GM18498 (cell line): Measurements from ENCODE around the gene SMAD1.

ENCODE experiments used
- ATAC-seq: cut with Tn5 transposase; IDR thresholded peaks from one replicate; pipeline ENCODE4 v1.9.1; 2021; ENCODE audit warnings: mild to moderate bottlenecking, moderate library complexity; ENCODE audit not compliant: unreplicated experiment

The SMAD1 gene

GRCh38 chr4:145488310-145488709 lies 6.7 kb downstream of the SMAD1 start:
- ATAC-seq, result no peak

- no peak for ATAC-seq
These were observed 7.9 kb downstream of the SMAD1 start for GRCh38 chr4:145489556-145489955.

- no peak for ATAC-seq
These were observed 8.7 kb downstream of the SMAD1 start for GRCh38 chr4:145490361-145490760.

DNA sequence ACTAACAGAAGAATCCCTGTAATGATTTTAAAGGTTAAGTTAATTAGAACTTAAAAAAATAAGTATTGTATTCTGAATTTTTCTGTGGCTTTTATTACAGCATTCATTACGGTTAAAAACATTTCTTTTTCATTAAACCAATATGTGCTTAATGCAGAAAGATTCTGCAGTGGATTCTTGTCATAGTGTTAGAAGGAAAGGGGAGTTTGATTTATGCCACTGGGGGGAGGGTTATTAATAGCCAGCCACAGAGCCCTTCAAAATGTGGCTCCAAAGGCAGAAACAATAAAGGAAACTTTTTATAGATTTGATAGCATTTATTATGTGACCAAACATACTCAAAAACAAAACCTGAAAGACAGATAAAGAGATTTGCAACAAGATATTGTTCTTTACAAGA lies 9.1 kb downstream of the SMAD1 start:
- no peak for ATAC-seq

GRCh38 chr4:145492376-145492775 lies 10.7 kb downstream of the SMAD1 start:
- no peak for ATAC-seq

GRCh38 chr4:145493166-145493565 lies 11.5 kb downstream of the SMAD1 start:
- no peak for ATAC-seq

DNA sequence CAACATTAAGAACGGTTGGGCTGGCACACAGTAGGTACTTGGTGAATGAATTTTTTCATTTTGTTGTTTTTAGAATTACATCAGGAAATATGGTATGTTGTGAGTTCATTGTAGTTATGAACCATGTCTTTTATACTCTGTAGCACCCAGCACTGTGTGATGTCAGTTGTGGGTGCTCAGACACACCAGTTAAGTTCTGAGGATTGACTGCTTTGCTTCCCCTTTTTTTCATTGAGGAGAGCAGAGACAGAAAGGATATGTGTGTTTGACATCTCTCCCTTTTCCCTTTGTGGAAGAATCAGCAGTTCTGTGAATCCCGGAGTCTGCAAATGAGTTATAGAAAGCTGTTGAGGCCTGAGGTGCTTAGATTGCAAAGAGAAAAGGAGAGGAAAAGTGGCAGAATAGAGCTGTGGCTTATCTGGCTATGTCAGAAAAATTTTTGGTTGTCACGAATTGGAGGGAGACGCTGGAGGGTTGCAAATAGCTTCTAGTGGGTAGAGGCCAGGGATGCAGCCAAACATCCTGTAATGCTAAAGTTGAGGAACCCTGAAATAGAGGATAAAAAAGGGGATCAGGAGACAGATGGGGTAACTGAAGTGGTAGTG lies 13.1 kb downstream of the SMAD1 start:
- ATAC-seq, result no peak

DNA sequence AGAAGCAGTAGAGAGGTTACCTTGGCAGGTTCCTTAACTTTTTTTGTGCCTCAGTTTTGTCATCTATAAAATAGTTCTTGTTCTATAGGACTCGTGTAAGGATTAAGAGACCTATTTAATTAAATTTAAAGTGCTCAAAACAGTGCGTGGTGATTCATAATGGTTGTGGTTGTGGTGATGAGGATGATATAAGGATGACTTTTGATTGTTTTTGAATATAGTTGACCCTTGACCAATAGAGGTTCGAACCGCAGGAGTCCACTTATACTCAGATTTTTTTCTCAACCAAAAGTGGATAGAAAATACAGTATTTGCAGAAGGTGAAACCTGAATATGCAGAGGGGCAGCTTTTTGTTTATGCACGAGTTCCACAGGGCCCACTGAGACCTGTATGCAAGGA lies 14.6 kb downstream of the SMAD1 start:
- no peak for ATAC-seq

GRCh38 chr4:145497199-145498149 lies 15.8 kb downstream of the SMAD1 start:
- ATAC-seq, result no peak

DNA sequence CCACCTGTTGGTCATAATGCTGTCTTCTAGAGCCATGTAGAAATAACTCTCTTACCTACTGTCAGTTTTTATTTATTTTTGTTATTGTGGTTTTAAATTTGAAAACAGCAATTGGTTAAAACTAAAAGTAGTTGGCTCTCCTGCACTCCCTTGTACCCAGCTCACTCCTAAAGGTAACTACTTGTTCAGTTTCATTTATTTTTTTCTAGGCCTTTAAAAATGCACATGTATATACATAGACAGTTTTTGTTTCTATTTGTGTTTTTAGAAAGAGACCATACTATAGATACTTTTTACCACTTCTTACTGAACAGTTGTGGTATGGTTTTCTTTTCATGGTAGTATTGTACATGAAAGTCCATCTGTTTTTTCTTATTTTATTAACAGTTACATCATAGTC lies 16.8 kb downstream of the SMAD1 start:
- peak; percentile 82 for ATAC-seq

DNA sequence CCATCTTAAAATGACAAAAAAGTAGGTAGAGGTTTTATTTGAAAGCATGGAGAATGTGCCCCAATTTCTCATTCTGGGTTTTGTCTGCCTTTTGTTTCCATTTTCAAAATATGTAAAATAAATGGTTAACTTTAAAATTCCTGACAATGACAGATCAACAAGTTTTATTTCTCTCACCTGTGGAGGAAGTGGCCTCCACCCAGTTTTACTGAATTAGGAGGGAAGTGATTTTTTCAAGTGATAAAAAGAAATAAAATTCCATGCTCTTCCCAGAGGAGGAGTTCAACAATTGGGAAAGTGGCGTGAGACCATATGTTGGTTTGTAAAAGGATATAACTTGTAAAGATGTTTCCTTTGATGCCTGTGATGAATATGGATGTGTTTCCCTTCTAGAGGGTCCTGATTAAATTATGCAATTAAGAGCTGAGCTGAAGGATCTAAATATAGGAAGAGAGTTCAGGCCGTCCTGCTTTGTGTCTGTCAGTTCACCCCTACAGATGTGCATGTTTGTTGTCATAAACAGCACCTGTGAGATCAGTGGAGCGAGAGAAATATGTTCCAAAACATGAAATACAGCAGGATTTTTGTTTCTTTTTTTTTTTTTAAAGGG lies 19.5 kb downstream of the SMAD1 start:
- ATAC-seq, result peak; percentile 43

DNA sequence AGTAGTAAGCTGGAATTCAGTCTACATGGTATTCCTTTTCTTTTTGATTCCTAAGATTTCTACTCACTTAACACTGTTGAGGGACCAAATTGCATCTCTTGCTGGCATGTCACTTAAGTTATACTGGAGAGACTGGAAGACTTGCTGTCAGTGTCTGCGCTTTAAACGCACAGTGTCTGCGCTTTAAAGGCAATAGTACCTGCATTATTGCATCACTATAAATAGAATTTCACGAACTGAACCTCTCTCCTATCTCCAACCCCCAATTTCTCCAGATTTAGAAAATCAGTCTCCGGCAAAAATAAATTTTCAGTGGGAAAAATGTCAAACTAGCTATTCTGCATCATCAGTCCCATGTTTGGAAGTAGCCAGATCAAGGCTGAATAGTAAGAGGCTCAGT lies 21.2 kb downstream of the SMAD1 start:
- no peak for ATAC-seq

DNA sequence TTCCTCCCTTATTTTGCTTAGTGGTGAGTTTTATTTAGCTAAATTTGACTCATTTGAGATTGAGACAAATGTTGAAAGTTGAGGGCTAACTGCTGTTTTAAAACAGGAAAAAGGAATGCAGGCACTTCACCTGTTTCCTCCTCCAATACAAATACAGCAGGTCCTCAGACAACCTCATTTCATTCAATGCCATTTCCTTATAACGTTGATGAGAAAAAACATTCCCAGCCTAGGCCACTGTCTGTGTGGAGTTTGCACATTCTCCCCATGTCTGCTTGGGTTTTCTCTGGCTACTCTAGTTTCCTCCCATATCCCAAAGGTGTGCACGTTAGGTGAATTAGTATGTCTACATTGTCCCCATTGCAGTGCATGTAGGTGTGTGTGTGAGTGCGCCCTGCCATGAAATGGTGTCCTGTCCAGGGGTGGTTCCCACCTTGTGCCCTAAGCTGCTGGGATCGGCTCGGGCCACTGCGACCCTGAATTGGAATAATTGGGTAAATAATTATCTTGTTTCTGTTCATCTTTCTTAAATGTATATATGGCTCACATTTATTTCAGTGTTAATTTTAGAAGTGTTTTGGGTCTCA lies 21.9 kb downstream of the SMAD1 start:
- no peak for ATAC-seq

DNA sequence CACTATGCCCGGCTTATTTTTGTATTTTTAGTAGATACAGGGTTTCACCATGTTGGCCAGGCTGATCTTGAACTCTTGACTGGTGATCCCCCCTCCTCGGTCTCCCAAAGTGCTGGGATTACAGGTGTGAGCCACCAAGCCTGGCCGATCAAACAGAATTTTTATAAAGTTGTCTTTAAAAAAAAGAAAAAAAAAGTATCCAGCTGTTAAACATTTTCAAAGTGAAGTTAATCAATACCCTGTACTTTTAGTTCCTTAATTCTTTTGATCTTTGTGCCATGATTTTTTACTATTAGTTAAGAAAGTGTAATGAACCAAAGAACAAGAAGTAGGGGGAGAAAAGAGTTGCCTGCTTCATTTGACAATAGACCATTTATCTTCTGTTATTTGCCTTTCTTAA lies 24.3 kb downstream of the SMAD1 start:
- ATAC-seq, result no peak

- ATAC-seq, result no peak
These were observed 26.0 kb downstream of the SMAD1 start for GRCh38 chr4:145507636-145508035.

DNA sequence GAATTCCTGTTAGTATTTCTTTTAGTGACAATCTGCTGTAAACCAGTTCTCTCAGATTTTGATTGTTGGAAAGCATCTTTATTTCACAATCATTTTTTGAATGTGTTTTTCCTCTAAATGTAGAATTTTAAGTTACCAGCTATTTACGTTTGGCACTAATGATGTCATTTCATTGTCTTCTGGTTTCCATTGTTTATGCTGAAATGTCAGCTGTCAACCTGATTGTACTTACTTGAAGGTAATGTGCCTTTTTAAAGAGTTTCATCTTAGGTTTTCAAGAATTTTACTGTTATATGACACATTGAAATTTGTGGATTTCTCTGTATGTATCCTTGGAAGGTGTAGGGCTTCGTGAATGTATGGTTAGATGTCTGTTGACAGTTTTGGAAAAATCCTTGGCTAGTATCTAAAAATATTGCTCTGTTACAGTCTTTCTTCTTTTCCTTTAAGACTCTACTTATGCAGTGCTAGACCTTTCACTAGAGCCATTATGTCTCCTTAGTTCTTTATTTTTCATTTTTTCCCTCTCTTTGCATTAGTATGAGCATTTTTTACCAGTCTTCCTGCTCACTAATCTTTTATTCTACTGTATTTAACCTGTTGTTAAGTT lies 30.4 kb downstream of the SMAD1 start:
- no peak for ATAC-seq

GRCh38 chr4:145513020-145513621 lies 31.5 kb downstream of the SMAD1 start:
- ATAC-seq, result no peak

DNA sequence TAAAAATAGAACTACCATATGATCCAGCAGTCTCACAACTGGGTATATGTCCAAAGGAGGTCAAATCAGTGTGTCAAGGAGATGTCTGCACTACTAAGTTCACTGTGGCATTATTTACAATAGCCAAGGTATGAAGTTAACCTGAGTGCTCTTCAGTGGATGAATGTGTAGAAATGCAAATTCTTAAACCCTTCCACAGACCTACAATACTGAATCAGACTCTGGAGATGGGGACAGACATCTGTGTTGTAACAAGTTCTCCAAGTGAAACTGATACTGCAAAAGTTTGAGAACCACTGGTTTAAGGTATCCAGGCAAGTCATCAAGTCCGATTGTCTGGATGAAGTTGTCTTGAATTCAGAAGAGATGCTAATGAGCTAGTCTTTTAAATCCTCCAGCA lies 38.5 kb downstream of the SMAD1 start:
- peak; percentile 52 for ATAC-seq

DNA sequence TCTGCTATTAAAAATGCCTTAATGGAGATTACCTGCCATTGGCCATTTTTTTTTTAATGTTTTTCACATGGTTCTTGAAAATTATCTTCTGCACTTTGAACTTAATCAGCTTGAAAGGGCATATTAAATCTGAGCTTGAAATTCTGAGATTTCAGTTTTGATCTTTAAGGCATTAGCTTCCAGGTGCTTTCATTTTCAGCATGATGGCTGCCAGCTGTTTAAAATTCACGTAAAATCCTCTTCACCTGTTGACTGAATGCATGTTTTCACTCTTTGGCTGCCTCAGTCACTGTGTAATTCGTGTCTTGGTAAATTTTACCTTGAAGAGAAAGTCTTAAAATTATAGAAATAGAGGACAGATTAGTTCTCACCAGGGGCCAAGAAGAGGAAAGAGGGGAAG lies 39.6 kb downstream of the SMAD1 start:
- no peak for ATAC-seq

DNA sequence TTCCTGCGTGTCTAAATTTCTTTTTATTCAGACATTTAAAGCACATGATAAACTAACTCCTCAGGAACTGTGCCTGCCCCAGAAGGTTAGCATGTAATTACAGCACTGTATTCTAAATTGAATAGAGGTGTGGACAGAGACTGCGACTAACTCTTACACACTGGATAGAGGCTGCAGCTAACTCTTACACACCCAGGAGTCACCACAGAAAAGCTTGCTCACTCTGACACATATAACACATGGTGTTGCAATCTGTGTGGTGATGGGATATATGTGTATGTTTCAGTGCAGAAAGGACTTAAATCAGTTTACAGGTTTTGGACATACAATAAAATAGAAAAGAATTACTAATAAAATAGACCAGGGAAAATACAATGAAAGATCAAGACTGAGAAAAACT lies 41.5 kb downstream of the SMAD1 start:
- ATAC-seq, result no peak

- ATAC-seq, result peak; percentile 51
These were observed 42.9 kb downstream of the SMAD1 start for GRCh38 chr4:145524552-145524951.
